PC-9 (cell line): ENCODE data around the gene AK5.

ENCODE experiments used
- CTCF ChIP-seq: fragments of 200-600 bp; sonication (generic); conservative IDR thresholded peaks from 2 replicates; pipeline ENCODE4 v1.6.1; 2017; ENCODE audit warnings: mixed run types, antibody characterized with exemption, mild to moderate bottlenecking, moderate library complexity
- EZH2 ChIP-seq: fragments of 200-600 bp; sonication (generic); IDR thresholded peaks from 2 replicates; pipeline ENCODE4 v1.8.0; 2017; ENCODE audit warnings: antibody characterized with exemption, low read depth

GRCh38 chr1:77428068-77428467 lies 146.2 kb downstream of the AK5 start:
- TF ChIP-seq CTCF (no peak), EZH2 (no peak)
